H1 (cell line): Measurements from ENCODE around the gene VSTM4. TPM values are rescaled to one million over a fixed set of nuclear protein-coding genes. Genes with fewer than 3 reads are reported as not detected.

Experiments
- CTCF ChIA-PET: fragments of 300-600 bp; sonication (Branson Sonifier 250); formaldehyde crosslinking; loops from one replicate; lab custom pipeline; 2021; ENCODE audit not compliant: partially characterized antibody; lab: Charles Lee
- POLR2A ChIA-PET: fragments of 300-600 bp; sonication (Branson Sonifier 250); formaldehyde crosslinking; loops from one replicate; lab custom pipeline; 2021; ENCODE audit warnings: inconsistent platforms; ENCODE audit not compliant: partially characterized antibody; lab: Charles Lee
- DNase-seq, 2 experiments: peaks; one replicate each; pipeline versions ENCODE4 v3.0.0 to v3.0.0-alpha.2; 2010 to 2022; ENCODE audit warnings: low spot score in 2 of 2, low read depth in 1 of 2, mixed read lengths in 1 of 2
- FAIRE-seq: peaks from 2 replicates; lab custom pipeline; 2011; peaks lifted over from hg19 to GRCh38; lab: Jason Lieb, UNC
- H2AFZ ChIP-seq: 2 replicates; pipeline ENCODE4 v1.8.1; 2012; ENCODE audit warnings: low read length, inconsistent platforms
- H2AK5ac ChIP-seq: 2 replicates; pipeline ENCODE4 v1.6.1; 2013; ENCODE audit warnings: low read depth, low read length
- H2BK120ac ChIP-seq: replicated peaks from 2 replicates; pipeline ENCODE3; 2013; ENCODE audit warnings: low read depth, low read length, inconsistent platforms
- H2BK12ac ChIP-seq: 2 replicates; pipeline ENCODE4 v1.6.1; 2013; ENCODE audit warnings: low read depth, low read length
- H2BK15ac ChIP-seq: 2 replicates; pipeline ENCODE4 v1.6.1; 2013; ENCODE audit warnings: low read length
- H2BK20ac ChIP-seq: 2 replicates; pipeline ENCODE4 v1.6.1; 2013; ENCODE audit warnings: low read length
- H2BK5ac ChIP-seq: 2 replicates; pipeline ENCODE4 v1.6.1; 2013; ENCODE audit warnings: low read depth, low read length
- H3K14ac ChIP-seq: 2 replicates; pipeline ENCODE4 v1.6.1; 2013; ENCODE audit warnings: inconsistent platforms; ENCODE audit not compliant: insufficient read length
- H3K18ac ChIP-seq: 2 replicates; pipeline ENCODE4 v1.6.1; 2013; ENCODE audit warnings: low read length; ENCODE audit errors: extremely low read depth
- H3K23ac ChIP-seq: 2 replicates; pipeline ENCODE4 v1.6.1; 2013; ENCODE audit warnings: inconsistent platforms; ENCODE audit not compliant: insufficient read length
- H3K23me2 ChIP-seq: 2 replicates; pipeline ENCODE4 v1.6.1; 2013; ENCODE audit warnings: low read depth, low read length
- H3K27ac ChIP-seq: 2 replicates; pipeline ENCODE4 v1.6.1; 2011; ENCODE audit warnings: low read depth, low read length, inconsistent platforms
- H3K27me3 ChIP-seq, 4 experiments: replicated peaks in 1 of 4; 1 replicate in 1 of 4; 2 replicates in 3 of 4; pipeline versions ENCODE4 v1.6.1 to v1.8.1; 2011 to 2013; ENCODE audit warnings: low read length in 3 of 4, mild to moderate bottlenecking in 3 of 4, inconsistent platforms in 2 of 4, mixed read lengths in 2 of 4, moderate library complexity in 1 of 4; ENCODE audit not compliant: control insufficient read depth in 3 of 4, insufficient read depth in 3 of 4; ENCODE audit errors: extremely low read depth in 1 of 4
- H3K36me3 ChIP-seq, 4 experiments: 2 replicates each; pipeline versions ENCODE4 v1.6.1 to v1.8.1; 2011 to 2013; ENCODE audit warnings: mild to moderate bottlenecking in 4 of 4, low read length in 3 of 4, moderate library complexity in 2 of 4, control low read depth in 1 of 4, inconsistent platforms in 1 of 4; ENCODE audit not compliant: insufficient read depth in 4 of 4, control insufficient read depth in 2 of 4
- H3K4ac ChIP-seq: replicated peaks from 2 replicates; pipeline ENCODE3; 2013; ENCODE audit warnings: low read length, low read depth, mixed read lengths, inconsistent platforms; ENCODE audit not compliant: insufficient read length
- H3K4me1 ChIP-seq, 4 experiments: replicated peaks in 1 of 4; 1 replicate in 1 of 4; 2 replicates in 3 of 4; pipeline versions ENCODE4 v1.6.1 to v1.8.1; 2011 to 2013; ENCODE audit warnings: low read length in 3 of 4, inconsistent platforms in 2 of 4, mixed read lengths in 1 of 4; ENCODE audit not compliant: insufficient read depth in 4 of 4, control insufficient read depth in 3 of 4
- H3K4me2 ChIP-seq, 2 experiments: 2 replicates each; pipeline versions ENCODE4 v1.6.1 to v1.8.1; 2011 to 2013; ENCODE audit warnings: low read depth in 2 of 2, low read length in 2 of 2, control low read depth in 1 of 2, inconsistent platforms in 1 of 2, mild to moderate bottlenecking in 1 of 2; ENCODE audit not compliant: insufficient read depth in 1 of 2
- H3K4me3 ChIP-seq, 4 experiments: fragments of 200-600, 300-600 bp in 1 of 4; sonication (generic), shearing (Covaris generic), sonication (Bioruptor Twin) in 1 of 4; 2 replicates each; pipeline versions ENCODE4 v1.5.1 to v1.8.1; 2011 to 2016; ENCODE audit warnings: low read length in 4 of 4, low read depth in 3 of 4, control low read depth in 2 of 4, inconsistent platforms in 2 of 4, mild to moderate bottlenecking in 2 of 4, mixed read lengths in 1 of 4, moderate library complexity in 1 of 4; ENCODE audit not compliant: insufficient read depth in 2 of 4; ENCODE audit errors: extremely low read depth in 1 of 4
- H3K56ac ChIP-seq: replicated peaks from 2 replicates; pipeline ENCODE3; 2013; ENCODE audit warnings: low read depth, mild to moderate bottlenecking, mixed read lengths, low read length, inconsistent platforms; ENCODE audit not compliant: insufficient read length
- H3K79me1 ChIP-seq: 2 replicates; pipeline ENCODE4 v1.6.1; 2013; ENCODE audit warnings: low read depth, low read length, control low read depth
- H3K79me2 ChIP-seq, 2 experiments: 2 replicates each; pipeline versions ENCODE4 v1.6.1 to v1.8.1; 2012 to 2013; ENCODE audit warnings: low read length in 2 of 2, mild to moderate bottlenecking in 2 of 2, inconsistent platforms in 1 of 2; ENCODE audit not compliant: insufficient read depth in 2 of 2, control insufficient read depth in 1 of 2
- H3K9ac ChIP-seq, 4 experiments: replicated peaks in 1 of 4; 1 replicate in 1 of 4; 2 replicates in 3 of 4; pipeline versions ENCODE4 v1.6.1 to v1.8.1; 2011 to 2013; ENCODE audit warnings: low read depth in 3 of 4, low read length in 3 of 4, control low read depth in 2 of 4, mild to moderate bottlenecking in 2 of 4, moderate library complexity in 2 of 4, inconsistent platforms in 1 of 4; ENCODE audit errors: extremely low read depth in 1 of 4
- H3K9me3 ChIP-seq, 2 experiments: 2 replicates each; pipeline versions ENCODE4 v1.6.1 to v1.8.1; 2012 to 2013; ENCODE audit warnings: mild to moderate bottlenecking in 2 of 2, moderate library complexity in 2 of 2, control low read depth in 1 of 2, inconsistent platforms in 1 of 2, low read depth in 1 of 2, low read length in 1 of 2, mixed read lengths in 1 of 2; ENCODE audit not compliant: insufficient read depth in 2 of 2
- H4K20me1 ChIP-seq, 2 experiments: replicated peaks in 1 of 2; 2 replicates each; pipeline versions ENCODE3 to v1.8.1; 2011 to 2013; ENCODE audit warnings: inconsistent platforms in 2 of 2, low read length in 2 of 2, mild to moderate bottlenecking in 1 of 2; ENCODE audit not compliant: insufficient read depth in 2 of 2, control insufficient read depth in 1 of 2
- H4K5ac ChIP-seq: 2 replicates; pipeline ENCODE4 v1.6.1; 2013; ENCODE audit warnings: low read length, low read depth, mixed read lengths, inconsistent platforms; ENCODE audit not compliant: insufficient read length
- H4K8ac ChIP-seq: 2 replicates; pipeline ENCODE4 v1.8.0; 2013; ENCODE audit warnings: mild to moderate bottlenecking, moderate library complexity, low read length, inconsistent platforms; ENCODE audit not compliant: insufficient read depth; ENCODE audit errors: extremely low read depth
- H4K91ac ChIP-seq: replicated peaks from 2 replicates; pipeline ENCODE3; 2013; ENCODE audit warnings: low read length, mixed read lengths, inconsistent platforms; ENCODE audit not compliant: insufficient read length
- FOSL1 ChIP-seq: IDR thresholded peaks from 2 replicates; pipeline ENCODE4 v1.6.1; 2011; ENCODE audit warnings: mild to moderate bottlenecking, low read depth, low read length, moderate library complexity; ENCODE audit not compliant: insufficient read depth
- GABPA ChIP-seq: IDR thresholded peaks from 2 replicates; pipeline ENCODE4 v1.6.1; 2011; ENCODE audit warnings: mild to moderate bottlenecking, low read length, moderate library complexity, borderline replicate concordance; ENCODE audit not compliant: insufficient read depth
- HDAC6 ChIP-seq: IDR thresholded peaks from one replicate; pipeline ENCODE4 v1.7.1; 2012; ENCODE audit warnings: low read depth, mild to moderate bottlenecking, inconsistent platforms, low read length, moderate library complexity
- RNF2 ChIP-seq: fragments of 200-900, 300-1000 bp; sonication (generic); IDR thresholded peaks from 2 replicates; pipeline ENCODE4 v1.7.1; 2016; ENCODE audit warnings: borderline replicate concordance, low read depth, mild to moderate bottlenecking, antibody characterized with exemption, low read length; ENCODE audit not compliant: poor library complexity, severe bottlenecking; ENCODE audit errors: missing control alignments
- SP1 ChIP-seq: IDR thresholded peaks from 2 replicates; pipeline ENCODE4 v1.6.1; 2011; ENCODE audit warnings: low read depth, low read length
- WGBS, 2 experiments: shearing (Covaris generic) in 1 of 2; methylation state at CpG; one replicate each; pipeline versions ENCODE4 v1.1.6 to v1.1.7; 2013 to 2015; ENCODE audit warnings: low lambda C conversion rate in 2 of 2, mixed read lengths in 2 of 2, inconsistent platforms in 1 of 2, low coverage in 1 of 2, missing lambda C conversion rate in 1 of 2; ENCODE audit not compliant: insufficient replicate concordance in 2 of 2, insufficient coverage in 1 of 2, insufficient read length in 1 of 2; ENCODE audit errors: extremely low coverage in 1 of 2, missing lambda C conversion rate in 1 of 2; 5-methylcytosine and 5-hydroxymethylcytosine counted together
- polyA plus RNA-seq, 7 experiments: library from polyadenylated mRNA; depleted of rRNA in 3 of 7; stranded (reverse) in 5 of 7; unstranded in 2 of 7; fragments of >200 nt in 5 of 7; fragments of 200-250 nt in 2 of 7; gene quantifications; 1 replicate in 5 of 7; 2 replicates in 1 of 7; 4 replicates in 1 of 7; pipeline versions ENCODE4 v1.2.1 to v1.2.3, GENCODE V29; 2011 to 2013; ENCODE audit warnings: missing spikeins in 2 of 7, mixed read lengths in 2 of 7
- total RNA-seq: library from RNA; stranded (reverse); fragmentation: NEBNext Ultra II Directional; extraction: Animal tissue kit (Norgen Biotek cat#: 25700); gene quantifications from 2 replicates; pipeline ENCODE4 v1.2.1, GENCODE V29; 2021
- TF ChIP-seq, protein P1 (sequence below), 3 experiments: IDR thresholded peaks; 1 replicate in 2 of 3; 2 replicates in 1 of 3; pipeline versions ENCODE4 v1.5.1 to v1.6.1; 2011; ENCODE audit warnings: low read length in 3 of 3, mild to moderate bottlenecking in 3 of 3, inconsistent platforms in 2 of 3, low read depth in 1 of 3, moderate library complexity in 1 of 3; ENCODE audit not compliant: insufficient read depth in 1 of 3; ENCODE audit errors: control extremely low read depth in 1 of 3

VSTM4 gene
- total and polyA plus RNA-seq, 2 of the 8 experiments (the other 6 are each of a cell fraction or from before 2014, with no cell fraction given) = 0.48 to 0.73 TPM

DNA sequence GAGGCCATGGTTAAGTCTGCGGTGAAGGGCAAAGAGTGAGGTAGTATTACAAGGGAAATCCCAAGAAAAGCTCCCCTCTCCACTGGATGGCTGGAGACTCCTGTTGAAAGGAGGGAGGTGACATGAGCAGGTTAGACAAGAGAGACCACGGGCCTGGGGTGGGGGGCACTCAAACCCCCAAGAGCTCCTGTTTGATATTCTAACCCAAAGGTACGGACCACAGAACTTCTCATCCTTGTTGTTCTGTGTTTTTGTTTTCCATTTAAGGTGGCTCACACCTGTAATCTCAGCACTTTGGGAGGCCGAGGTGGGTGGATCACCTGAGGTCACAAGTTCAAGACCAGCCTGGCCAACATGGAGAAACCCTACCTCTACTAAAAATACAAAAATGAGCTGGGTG is 11.6 kb downstream of the VSTM4 start:
- H3K4ac ChIP-seq = no peak overlapping the region
- POLR2A ChIA-PET = no interaction called here
- WGBS, 2 experiments = 80% methylated on average over 4 of the region's 4 CpGs; no CpG with 5 or more reads in 1 of the 2 experiments
- TF ChIP-seq FOSL1 (no peak), SP1 (no peak), HDAC6 (no peak), GABPA (no peak), RNF2 (no peak)
- TF ChIP-seq, protein P1, sequence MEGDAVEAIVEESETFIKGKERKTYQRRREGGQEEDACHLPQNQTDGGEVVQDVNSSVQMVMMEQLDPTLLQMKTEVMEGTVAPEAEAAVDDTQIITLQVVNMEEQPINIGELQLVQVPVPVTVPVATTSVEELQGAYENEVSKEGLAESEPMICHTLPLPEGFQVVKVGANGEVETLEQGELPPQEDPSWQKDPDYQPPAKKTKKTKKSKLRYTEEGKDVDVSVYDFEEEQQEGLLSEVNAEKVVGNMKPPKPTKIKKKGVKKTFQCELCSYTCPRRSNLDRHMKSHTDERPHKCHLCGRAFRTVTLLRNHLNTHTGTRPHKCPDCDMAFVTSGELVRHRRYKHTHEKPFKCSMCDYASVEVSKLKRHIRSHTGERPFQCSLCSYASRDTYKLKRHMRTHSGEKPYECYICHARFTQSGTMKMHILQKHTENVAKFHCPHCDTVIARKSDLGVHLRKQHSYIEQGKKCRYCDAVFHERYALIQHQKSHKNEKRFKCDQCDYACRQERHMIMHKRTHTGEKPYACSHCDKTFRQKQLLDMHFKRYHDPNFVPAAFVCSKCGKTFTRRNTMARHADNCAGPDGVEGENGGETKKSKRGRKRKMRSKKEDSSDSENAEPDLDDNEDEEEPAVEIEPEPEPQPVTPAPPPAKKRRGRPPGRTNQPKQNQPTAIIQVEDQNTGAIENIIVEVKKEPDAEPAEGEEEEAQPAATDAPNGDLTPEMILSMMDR (IDR thresholded peaks at IDR 0.05; ENCODE audit: control extremely low read depth in 1 of 3, insufficient read depth in 1 of 3, low read depth in 1 of 3, low read length in 3 of 3) = no peak

More for the DNA sequence above, 11.6 kb downstream of the VSTM4 start:
- Histone ChIP-seq H3K23ac (no peak overlapping the region), H4K8ac (no peak overlapping the region), H3K56ac (no peak overlapping the region), H3K4me3 (no peak overlapping the region), H2BK15ac (no peak overlapping the region), H3K9ac (no peak overlapping the region), H2AK5ac (no peak overlapping the region), H2AFZ (no peak overlapping the region), H3K27ac (no peak overlapping the region), H3K79me1 (no peaks in the 10 kb centered on the region), H3K9me3 (no peaks in the 10 kb centered on the region), H3K18ac (no peak overlapping the region), H4K20me1 (no peaks in the 10 kb centered on the region), H3K4me2 (no peak overlapping the region), H3K36me3 (no peaks in the 10 kb centered on the region), H4K5ac (no peak overlapping the region), H3K23me2 (no peaks in the 10 kb centered on the region; the same call in 1 of the 2 replicates), H3K14ac (no peak overlapping the region), H3K4me1 (no peaks in the 10 kb centered on the region), H2BK12ac (no peak overlapping the region), H4K91ac (no peak overlapping the region), H2BK5ac (no peak overlapping the region), H2BK120ac (no peak overlapping the region), H3K27me3 (no peaks in the 10 kb centered on the region; a peak in 1 of 7 replicates), H2BK20ac (no peak overlapping the region), H3K79me2 (no peaks in the 10 kb centered on the region)
- CTCF ChIA-PET = interaction anchor here (0.6 to 1.5 kb wide), 2 partner anchors 9 to 13 kb away, joined by 3 to 4 read pairs; no protein-coding TSS in a partner anchor
- FAIRE-seq (no peak), DNase-seq (no peak)
